ENCODE data around the gene NRSN2. TPM values are rescaled to one million over a fixed set of nuclear protein-coding genes. Genes with fewer than 3 reads are reported as not detected.

NRSN2 gene
- total RNA-seq, 1 experiment from 2014 or later, result 0.42 TPM

DNA sequence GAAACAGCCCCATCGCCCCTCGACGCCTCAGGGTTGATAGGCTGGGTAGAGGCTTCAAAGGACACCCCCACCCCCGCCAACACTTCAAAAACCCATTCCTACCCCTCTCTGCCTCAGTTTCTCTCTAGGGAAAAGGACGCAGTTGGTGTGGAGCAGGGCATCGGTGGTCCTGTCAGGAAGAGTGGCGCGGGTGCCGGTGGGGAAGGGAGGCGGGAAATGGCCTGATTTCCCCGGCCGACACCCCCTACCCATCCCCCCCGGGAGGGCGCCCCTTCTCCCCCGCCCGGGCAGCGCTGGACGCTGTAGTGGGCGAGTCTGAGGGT lies 367 bp downstream of the NRSN2 start:
- Mint-ChIP-seq H3K4me1 (ENCODE audit: low read depth, unreplicated experiment) (peaks cover 16% of the 10 kb centered on the region), H3K9me3 (ENCODE audit: low read depth, unreplicated experiment) (peaks cover 5% of the 10 kb centered on the region), H3K4me3 (ENCODE audit: low read depth, unreplicated experiment) (peak overlapping the region; percentile 83), H3K27me3 (ENCODE audit: unreplicated experiment) (no peaks in the 10 kb centered on the region), H3K36me3 (ENCODE audit: insufficient read depth, unreplicated experiment) (peaks cover 26% of the 10 kb centered on the region), H3K27ac (ENCODE audit: unreplicated experiment) (no peak overlapping the region)
- BruUV-seq (replicated peaks), result no TSS peak
- TF ChIP-seq, protein P1, sequence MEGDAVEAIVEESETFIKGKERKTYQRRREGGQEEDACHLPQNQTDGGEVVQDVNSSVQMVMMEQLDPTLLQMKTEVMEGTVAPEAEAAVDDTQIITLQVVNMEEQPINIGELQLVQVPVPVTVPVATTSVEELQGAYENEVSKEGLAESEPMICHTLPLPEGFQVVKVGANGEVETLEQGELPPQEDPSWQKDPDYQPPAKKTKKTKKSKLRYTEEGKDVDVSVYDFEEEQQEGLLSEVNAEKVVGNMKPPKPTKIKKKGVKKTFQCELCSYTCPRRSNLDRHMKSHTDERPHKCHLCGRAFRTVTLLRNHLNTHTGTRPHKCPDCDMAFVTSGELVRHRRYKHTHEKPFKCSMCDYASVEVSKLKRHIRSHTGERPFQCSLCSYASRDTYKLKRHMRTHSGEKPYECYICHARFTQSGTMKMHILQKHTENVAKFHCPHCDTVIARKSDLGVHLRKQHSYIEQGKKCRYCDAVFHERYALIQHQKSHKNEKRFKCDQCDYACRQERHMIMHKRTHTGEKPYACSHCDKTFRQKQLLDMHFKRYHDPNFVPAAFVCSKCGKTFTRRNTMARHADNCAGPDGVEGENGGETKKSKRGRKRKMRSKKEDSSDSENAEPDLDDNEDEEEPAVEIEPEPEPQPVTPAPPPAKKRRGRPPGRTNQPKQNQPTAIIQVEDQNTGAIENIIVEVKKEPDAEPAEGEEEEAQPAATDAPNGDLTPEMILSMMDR (IDR thresholded peaks at IDR 0.05; ENCODE audit: unreplicated experiment), result no peak
- DNase-seq, result no peak
- CTCF ChIA-PET, result no interaction called here
- intact Hi-C loops (cut with micrococcal nuclease; ENCODE audit: unreplicated experiment), result no loop called here

DNA sequence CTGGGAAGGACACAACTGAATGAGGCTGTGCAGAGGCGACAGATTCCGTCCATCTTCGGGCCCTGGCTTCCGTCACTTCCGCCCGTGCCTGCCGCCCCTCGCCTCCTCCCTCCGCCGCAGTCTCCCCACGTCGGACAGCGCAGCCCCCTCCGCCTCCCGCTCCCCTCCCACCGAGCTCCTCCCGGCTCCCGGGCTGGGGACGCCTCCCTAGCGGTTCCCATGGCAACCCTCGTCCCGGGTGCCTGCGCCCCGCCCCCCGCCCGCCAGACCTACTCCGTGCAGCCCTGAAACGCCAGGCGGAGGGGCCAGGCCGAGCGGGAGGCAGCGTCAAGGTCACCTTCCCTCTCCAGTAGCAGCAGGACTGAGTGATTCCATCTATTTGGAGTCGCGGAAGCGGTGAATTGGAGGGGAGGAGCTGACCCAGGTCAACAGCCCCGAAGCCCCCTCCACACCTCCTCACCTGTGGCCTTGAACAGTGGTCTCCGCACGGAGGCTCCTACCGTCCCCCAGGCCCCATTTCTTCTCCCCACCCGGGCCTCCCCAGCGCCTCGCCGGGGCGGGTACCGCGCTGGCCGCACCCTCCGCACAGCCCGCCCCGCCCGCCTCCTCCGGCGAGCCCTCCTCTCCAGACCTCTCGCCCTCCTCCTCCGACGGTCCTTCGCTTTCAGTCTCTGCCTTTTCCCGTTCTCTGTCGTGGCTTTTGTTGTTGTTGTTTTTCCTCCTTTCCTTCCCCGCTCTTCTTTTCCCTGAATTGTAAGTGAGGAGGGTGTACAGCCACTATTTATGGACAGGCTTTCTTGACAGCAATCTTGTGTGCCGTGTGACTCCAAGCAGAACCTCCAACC lies 951 bp downstream of the NRSN2 start:
- Mint-ChIP-seq H3K4me3 (ENCODE audit: low read depth, unreplicated experiment) (peak overlapping the region; percentile 83), H3K4me1 (ENCODE audit: low read depth, unreplicated experiment) (peaks cover 21% of the 10 kb centered on the region), H3K27ac (ENCODE audit: unreplicated experiment) (peak overlapping the region; percentile 54), H3K9me3 (ENCODE audit: low read depth, unreplicated experiment) (peaks cover 5% of the 10 kb centered on the region), H3K36me3 (ENCODE audit: insufficient read depth, unreplicated experiment) (peaks cover 26% of the 10 kb centered on the region), H3K27me3 (ENCODE audit: unreplicated experiment) (no peaks in the 10 kb centered on the region)
- DNase-seq, result peak; percentile 60
- CTCF ChIA-PET, result no interaction called here
- no TSS peak for BruUV-seq (replicated peaks)
- intact Hi-C loops (cut with micrococcal nuclease; ENCODE audit: unreplicated experiment), result no loop called here
- TF ChIP-seq, protein P1 (IDR thresholded peaks at IDR 0.05; ENCODE audit: unreplicated experiment), result no peak

DNA sequence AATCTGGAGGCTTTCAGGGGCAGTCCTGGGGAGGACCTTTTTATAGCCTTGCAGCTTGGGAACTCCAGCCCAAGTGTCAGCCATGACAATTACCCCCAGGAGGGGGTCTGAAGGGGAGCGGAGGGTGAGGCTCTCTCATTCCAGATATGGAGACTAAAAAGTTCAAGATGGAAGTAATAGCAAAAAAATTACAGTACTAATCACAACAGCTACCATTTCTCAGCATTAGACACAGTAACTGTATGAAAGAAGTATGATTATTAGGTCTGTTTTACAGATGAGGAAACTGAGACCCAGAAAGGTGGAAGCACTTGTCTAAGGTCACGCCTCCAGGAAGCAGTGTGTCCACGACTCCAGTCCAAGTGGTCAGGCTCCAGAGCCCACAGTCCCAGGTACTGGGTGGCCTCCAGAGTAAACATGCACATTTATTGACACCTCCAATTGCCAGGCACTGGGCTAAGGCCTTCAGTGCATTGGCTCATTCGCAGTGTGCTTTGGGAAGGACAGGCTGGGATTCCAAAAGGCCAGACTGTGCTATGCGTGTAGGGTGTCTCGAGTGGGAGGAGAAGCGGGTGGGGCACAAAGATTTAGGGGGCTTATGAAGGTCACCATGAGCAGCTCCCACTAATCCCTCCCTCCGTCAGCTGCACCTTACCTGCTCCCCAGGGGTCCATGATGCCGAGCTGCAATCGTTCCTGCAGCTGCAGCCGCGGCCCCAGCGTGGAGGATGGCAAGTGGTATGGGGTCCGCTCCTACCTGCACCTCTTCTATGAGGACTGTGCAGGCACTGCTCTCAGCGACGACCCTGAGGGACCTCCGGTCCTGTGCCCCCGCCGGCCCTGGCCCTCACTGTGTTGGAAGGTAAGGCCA lies 2.3 kb downstream of the NRSN2 start:
- no peak for DNase-seq
- Mint-ChIP-seq H3K27ac (ENCODE audit: unreplicated experiment) (no peak overlapping the region), H3K36me3 (ENCODE audit: insufficient read depth, unreplicated experiment) (peaks cover 22% of the 10 kb centered on the region), H3K4me1 (ENCODE audit: low read depth, unreplicated experiment) (peaks cover 21% of the 10 kb centered on the region), H3K4me3 (ENCODE audit: low read depth, unreplicated experiment) (no peak overlapping the region), H3K9me3 (ENCODE audit: low read depth, unreplicated experiment) (peaks cover 2% of the 10 kb centered on the region), H3K27me3 (ENCODE audit: unreplicated experiment) (no peaks in the 10 kb centered on the region)
- intact Hi-C loops (cut with micrococcal nuclease; ENCODE audit: unreplicated experiment), result no loop called here
- TF ChIP-seq, protein P1 (IDR thresholded peaks at IDR 0.05; ENCODE audit: unreplicated experiment), result no peak
- BruUV-seq (replicated peaks), result no TSS peak
- CTCF ChIA-PET, result interaction anchor here (0.5 kb wide), 1 partner anchor 23 kb away, joined by 6 read pairs; no protein-coding TSS in a partner anchor

DNA sequence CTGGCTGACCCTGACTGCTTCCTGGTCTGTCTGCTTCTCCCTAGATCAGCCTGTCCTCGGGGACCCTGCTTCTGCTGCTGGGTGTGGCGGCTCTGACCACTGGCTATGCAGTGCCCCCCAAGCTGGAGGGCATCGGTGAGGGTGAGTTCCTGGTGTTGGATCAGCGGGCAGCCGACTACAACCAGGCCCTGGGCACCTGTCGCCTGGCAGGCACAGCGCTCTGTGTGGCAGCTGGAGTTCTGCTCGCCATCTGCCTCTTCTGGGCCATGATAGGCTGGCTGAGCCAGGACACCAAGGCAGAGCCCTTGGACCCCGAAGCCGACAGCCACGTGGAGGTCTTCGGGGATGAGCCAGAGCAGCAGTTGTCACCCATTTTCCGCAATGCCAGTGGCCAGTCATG lies 6.3 kb downstream of the NRSN2 start:
- no peaks in the 10 kb centered on the region for H3K9me3 Mint-ChIP-seq (ENCODE audit: low read depth, unreplicated experiment)
- peaks cover 18% of the 10 kb centered on the region for H3K4me1 Mint-ChIP-seq (ENCODE audit: low read depth, unreplicated experiment)
- no peak for DNase-seq
- no peaks in the 10 kb centered on the region for H3K27me3 Mint-ChIP-seq (ENCODE audit: unreplicated experiment)
- peaks cover 5% of the 10 kb centered on the region for H3K36me3 Mint-ChIP-seq (ENCODE audit: insufficient read depth, unreplicated experiment)
- H3K4me3 Mint-ChIP-seq (ENCODE audit: low read depth, unreplicated experiment), result no peak overlapping the region
- TF ChIP-seq, protein P1 (IDR thresholded peaks at IDR 0.05; ENCODE audit: unreplicated experiment), result no peak
- intact Hi-C loops (cut with micrococcal nuclease; ENCODE audit: unreplicated experiment), result loop anchor here (10.0 kb wide), 1 partner anchor 292 kb away; no protein-coding TSS in a partner anchor
- BruUV-seq (replicated peaks), result no TSS peak
- no peak overlapping the region for H3K27ac Mint-ChIP-seq (ENCODE audit: unreplicated experiment)
- CTCF ChIA-PET, result no interaction called here

All from Calu3 (cell line).